ENCODE measurements around the gene TRPM5. TPM values are rescaled to one million over a fixed set of nuclear protein-coding genes. Genes with fewer than 3 reads are reported as not detected.

Gene TRPM5
- total RNA-seq, 4 donors from 2014 or later, result not detected

DNA sequence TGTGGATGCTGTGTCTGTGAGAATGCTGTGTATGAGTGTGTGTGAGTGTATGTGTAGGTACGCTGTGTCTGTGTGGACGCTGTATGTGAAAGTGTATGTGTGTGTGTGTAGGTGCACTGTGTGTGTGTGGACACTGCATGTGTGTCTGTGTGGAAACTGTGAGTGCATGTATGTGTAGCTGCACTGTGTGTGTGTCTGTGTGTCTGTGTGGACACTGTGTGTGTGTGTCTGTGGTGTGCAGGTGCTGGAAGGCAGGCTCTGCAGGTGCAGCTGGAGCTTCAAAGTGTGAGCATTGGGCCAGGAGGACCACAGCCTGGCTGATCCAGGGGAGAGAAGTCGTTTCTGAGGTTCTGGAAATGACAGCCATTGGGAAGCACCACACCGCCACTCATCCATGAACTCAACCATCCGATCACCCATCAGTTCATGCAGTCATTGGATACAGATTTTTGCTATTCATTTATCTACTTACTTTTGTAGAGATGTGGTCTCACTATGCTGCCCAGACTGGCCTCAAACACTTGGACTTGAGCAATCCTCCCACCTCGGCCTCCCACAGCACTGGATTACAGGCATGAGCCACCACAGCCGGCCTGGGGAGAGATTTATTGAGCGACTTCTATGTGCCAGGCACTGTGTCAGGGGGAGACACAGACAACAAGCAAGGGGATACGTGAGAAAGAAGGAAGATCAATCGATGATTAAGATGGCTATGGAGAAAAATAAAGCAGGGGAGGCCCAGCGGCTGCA is 9.6 kb downstream of the TRPM5 start:
- Histone ChIP-seq H3K4me1 (no peaks in the 10 kb centered on the region), H3K36me3 (no peaks in the 10 kb centered on the region), H3K27me3 (peaks cover 0 to 43% (median 0%) of the 10 kb centered on the region in 4 donors), H3K27ac (replicated peaks in 1 of 4) (no peak overlapping the region), H3K4me3 (no peak overlapping the region), H3K9me3 (no peaks in the 10 kb centered on the region)
- no peak for DNase-seq (ENCODE audit: extremely low spot score)
- intact Hi-C loops (cut with DNase I), result no loop called here
- 81% methylated on average over 11 of the region's 11 CpGs for WGBS
- no peak for TF ChIP-seq EP300 (IDR thresholded peaks at IDR 0.05)
- no peak for TF ChIP-seq POLR2A (IDR thresholded peaks at IDR 0.05; ENCODE audit: low read depth)
- TF ChIP-seq, protein P1, sequence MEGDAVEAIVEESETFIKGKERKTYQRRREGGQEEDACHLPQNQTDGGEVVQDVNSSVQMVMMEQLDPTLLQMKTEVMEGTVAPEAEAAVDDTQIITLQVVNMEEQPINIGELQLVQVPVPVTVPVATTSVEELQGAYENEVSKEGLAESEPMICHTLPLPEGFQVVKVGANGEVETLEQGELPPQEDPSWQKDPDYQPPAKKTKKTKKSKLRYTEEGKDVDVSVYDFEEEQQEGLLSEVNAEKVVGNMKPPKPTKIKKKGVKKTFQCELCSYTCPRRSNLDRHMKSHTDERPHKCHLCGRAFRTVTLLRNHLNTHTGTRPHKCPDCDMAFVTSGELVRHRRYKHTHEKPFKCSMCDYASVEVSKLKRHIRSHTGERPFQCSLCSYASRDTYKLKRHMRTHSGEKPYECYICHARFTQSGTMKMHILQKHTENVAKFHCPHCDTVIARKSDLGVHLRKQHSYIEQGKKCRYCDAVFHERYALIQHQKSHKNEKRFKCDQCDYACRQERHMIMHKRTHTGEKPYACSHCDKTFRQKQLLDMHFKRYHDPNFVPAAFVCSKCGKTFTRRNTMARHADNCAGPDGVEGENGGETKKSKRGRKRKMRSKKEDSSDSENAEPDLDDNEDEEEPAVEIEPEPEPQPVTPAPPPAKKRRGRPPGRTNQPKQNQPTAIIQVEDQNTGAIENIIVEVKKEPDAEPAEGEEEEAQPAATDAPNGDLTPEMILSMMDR (IDR thresholded peaks at IDR 0.05), result no peak
- no peak for TF ChIP-seq POLR2AphosphoS5 (IDR thresholded peaks at IDR 0.05)

DNA sequence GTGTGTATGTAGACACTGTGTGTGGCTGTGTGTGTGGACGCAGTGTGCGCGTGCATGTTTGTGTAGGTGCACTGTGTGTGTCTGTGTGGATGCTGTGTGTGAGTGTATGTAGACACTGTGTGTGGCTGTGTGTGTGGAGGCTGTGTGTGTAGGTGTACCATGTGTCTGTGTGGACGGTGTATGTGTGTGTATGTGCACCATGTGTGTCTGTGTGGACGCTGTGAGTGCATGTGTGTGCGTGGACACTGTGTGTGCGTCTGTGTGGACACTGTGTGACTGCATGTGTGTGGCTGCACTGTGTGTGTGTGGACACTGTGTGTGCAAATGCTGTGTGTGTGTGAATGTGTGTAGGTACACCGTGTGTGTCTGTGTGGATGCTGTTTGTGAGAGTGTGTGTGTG is 10.3 kb downstream of the TRPM5 start:
- intact Hi-C loops (cut with DNase I), result no loop called here
- DNase-seq (ENCODE audit: extremely low spot score), result no peak

DNA sequence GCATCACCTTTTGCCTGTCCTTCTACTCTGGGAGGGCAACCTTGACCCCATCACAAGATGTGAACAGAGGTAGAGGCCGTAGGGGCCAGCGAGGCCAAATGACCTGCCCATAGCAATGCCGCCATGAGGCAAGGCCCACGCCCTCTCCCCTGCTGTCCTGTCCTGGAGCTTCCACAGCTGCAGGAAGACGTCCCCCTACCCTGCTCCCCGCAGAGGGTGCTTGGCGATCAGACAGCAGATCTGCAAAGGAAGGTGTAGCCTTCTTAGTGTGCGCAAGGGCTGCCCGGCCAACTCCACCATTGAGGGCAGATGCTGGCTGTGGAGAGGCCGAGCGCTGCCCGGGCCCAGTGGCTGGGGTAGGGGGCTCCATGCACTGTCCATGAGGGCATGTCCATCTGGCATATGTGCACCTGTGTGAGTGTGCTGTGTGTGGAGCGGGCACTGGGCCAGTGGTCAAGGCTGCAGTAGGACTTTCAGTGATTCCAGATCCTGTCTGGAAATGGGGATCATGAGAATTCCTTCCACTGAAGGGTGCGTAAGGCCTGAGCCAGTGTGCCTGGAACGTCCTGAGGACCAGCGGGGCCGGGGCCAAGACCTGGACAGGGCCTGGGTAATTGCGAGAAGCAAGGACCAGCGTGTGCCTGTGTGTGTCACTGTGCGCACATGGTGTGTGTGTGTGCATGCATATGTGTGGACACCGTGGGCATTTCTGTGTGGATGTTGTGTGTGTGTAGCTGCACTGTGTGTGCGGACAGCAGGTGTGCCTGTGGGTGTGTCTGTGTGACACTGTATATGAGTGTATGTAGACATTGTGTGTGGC is 11.0 kb downstream of the TRPM5 start:
- no peak overlapping the region for H3K27ac ChIP-seq (replicated peaks in 1 of 4)
- TF ChIP-seq POLR2AphosphoS5 (IDR thresholded peaks at IDR 0.05), result no peak
- no peak for TF ChIP-seq EP300 (IDR thresholded peaks at IDR 0.05)
- TF ChIP-seq, protein P1 (IDR thresholded peaks at IDR 0.05), result no peak
- no peak for TF ChIP-seq POLR2A (IDR thresholded peaks at IDR 0.05; ENCODE audit: low read depth)
- no peaks in the 10 kb centered on the region for H3K9me3 ChIP-seq
- no peak overlapping the region for H3K4me3 ChIP-seq
- intact Hi-C loops (cut with DNase I), result no loop called here
- 84% methylated on average over 18 of the region's 22 CpGs for WGBS
- H3K36me3 ChIP-seq, result no peaks in the 10 kb centered on the region
- DNase-seq (ENCODE audit: extremely low spot score), result no peak
- H3K4me1 ChIP-seq, result no peaks in the 10 kb centered on the region
- H3K27me3 ChIP-seq, result peaks cover 0 to 41% (median 0%) of the 10 kb centered on the region in 4 donors

More for the DNA sequence above, 10.3 kb downstream of the TRPM5 start:
- peaks cover 0 to 43% (median 0%) of the 10 kb centered on the region in 4 donors for H3K27me3 ChIP-seq
- no peaks in the 10 kb centered on the region for H3K36me3 ChIP-seq
- no peak overlapping the region for H3K27ac ChIP-seq (replicated peaks in 1 of 4)
- no peaks in the 10 kb centered on the region for H3K4me1 ChIP-seq
- H3K9me3 ChIP-seq, result no peaks in the 10 kb centered on the region
- H3K4me3 ChIP-seq, result no peak overlapping the region
- TF ChIP-seq, protein P1 (IDR thresholded peaks at IDR 0.05), result no peak
- WGBS, result 81% methylated on average over 8 of the region's 8 CpGs

DNA sequence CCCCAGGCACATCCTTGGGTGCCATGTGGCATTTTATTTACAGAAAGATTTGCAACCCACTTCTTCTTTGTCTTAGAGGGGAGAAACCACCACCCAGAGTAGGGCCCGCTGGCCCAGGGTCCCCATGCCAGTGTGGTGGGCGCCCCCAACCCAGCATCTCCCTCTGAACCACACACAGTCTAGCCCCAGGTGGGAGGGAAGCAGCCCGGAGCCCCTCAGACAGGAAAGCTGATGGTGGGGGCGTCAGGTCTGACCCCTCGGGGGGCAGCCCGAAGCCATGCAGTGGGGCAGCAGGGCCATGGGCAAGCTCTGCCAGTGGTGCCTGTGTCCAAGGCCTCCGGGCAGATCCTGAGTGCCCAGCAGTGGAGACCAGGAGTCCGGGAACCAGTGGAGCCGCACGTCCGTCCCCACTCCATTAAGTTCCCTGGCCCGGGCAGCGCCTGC is 11.7 kb downstream of the TRPM5 start:
- Histone ChIP-seq H3K27me3 (peaks cover 0 to 36% (median 0%) of the 10 kb centered on the region in 4 donors), H3K4me1 (no peaks in the 10 kb centered on the region), H3K27ac (replicated peaks in 1 of 4) (no peak overlapping the region), H3K36me3 (no peaks in the 10 kb centered on the region), H3K9me3 (no peaks in the 10 kb centered on the region), H3K4me3 (no peak overlapping the region)
- intact Hi-C loops (cut with DNase I), result no loop called here
- no peak for TF ChIP-seq POLR2A (IDR thresholded peaks at IDR 0.05; ENCODE audit: low read depth)
- no peak for TF ChIP-seq POLR2AphosphoS5 (IDR thresholded peaks at IDR 0.05)
- TF ChIP-seq, protein P1 (IDR thresholded peaks at IDR 0.05), result no peak
- no peak for TF ChIP-seq EP300 (IDR thresholded peaks at IDR 0.05)
- WGBS, result 95% methylated on average over 8 of the region's 13 CpGs
- DNase-seq (ENCODE audit: extremely low spot score), result no peak

All from esophagus muscularis mucosa (tissue), 4 donors.